ENCODE data around the gene ADGRG6. TPM values are rescaled to one million over a fixed set of nuclear protein-coding genes. Genes with fewer than 3 reads are reported as not detected.
A peak's percentile ranks its signal among the peaks of the same experiment; 100 is the strongest.
"Not testable (repeated sequence)": the region's sequence is repeated elsewhere in the genome, so short reads cannot be mapped to it uniquely, and the experiment has no call there.

The ADGRG6 gene
- total RNA-seq, 1 donor from 2014 or later, result 2.9 TPM

GRCh38 chr6:142336183-142336582, 34.4 kb downstream of the ADGRG6 start:
- ATAC-seq (no peak), DNase-seq (ENCODE audit: missing footprints) (no peak)
- intact Hi-C loops (cut with DNase I), result no loop called here

DNA sequence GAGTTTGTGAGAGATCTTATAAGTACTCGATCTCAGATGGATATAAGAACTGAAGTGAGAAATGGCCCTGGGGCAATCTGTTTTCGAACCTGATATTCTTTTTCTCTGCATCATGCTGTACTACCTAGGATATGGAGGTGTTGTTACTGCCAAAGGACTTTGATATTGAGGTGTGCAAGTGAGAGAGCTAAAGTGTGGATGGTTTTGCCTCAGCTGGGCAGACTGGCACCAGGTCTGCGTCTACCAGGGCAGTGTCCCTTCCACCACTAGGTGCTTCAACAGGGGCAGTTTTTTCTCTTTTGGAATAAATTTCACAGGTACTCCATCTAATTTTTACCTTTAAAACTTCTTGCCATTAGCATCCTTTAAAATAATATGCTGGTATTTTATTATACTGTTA, 35.0 kb downstream of the ADGRG6 start:
- ATAC-seq (no peak), DNase-seq (ENCODE audit: missing footprints) (no peak)
- intact Hi-C loops (cut with DNase I), result no loop called here

DNA sequence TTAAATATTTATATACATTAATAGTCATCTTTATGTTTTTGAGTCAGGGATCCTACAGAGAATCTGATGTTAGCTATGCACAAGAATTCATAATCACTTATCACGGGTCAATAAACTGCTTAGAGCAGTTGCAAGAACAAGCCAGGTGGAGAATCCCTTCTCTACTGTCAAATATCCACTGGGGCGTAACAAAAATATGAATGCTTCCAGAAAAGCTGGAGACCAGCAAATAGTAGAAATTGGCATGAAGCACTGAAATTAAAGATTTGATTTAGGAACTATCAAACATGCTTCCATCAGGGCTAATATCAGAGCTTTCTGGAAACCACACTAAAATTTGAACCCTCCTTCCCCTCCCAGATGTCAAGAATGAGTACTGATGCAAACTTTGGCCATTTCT, 37.3 kb downstream of the ADGRG6 start:
- no peak for DNase-seq (ENCODE audit: missing footprints)
- no peak for ATAC-seq
- intact Hi-C loops (cut with DNase I), result no loop called here

DNA sequence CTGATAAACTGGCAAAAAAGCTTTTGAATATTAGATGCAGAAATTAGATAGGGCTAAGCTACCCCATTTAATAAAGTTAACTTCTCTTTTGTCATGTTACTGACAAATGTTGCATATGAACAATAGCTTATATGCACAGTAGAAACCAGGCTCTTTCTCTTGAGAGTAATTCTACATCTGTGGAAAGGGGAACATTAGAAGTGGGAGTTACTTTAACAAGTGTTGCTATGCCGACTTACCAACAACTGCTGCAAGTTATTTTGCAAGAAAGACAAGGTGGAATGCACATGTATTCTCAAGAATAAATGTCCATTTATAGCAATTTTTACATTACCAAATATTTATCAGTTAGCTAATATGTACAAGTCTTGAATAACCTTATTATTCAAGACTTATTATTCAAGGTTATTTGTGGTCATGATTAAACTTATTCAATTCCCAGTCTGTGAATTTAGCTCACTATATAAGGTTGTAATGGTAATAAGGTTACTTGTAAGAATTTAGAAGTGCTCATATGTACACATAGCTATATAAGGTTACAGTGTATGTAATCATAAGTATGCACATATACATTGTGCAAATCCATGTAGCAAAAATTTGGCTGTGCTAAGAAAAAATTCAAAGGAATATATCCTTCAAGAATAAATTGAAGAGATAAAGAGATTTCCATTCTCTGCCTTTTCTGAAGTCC, 38.3 kb downstream of the ADGRG6 start:
- intact Hi-C loops (cut with DNase I), result no loop called here
- DNase-seq (ENCODE audit: missing footprints), result no peak
- no peak for ATAC-seq

DNA sequence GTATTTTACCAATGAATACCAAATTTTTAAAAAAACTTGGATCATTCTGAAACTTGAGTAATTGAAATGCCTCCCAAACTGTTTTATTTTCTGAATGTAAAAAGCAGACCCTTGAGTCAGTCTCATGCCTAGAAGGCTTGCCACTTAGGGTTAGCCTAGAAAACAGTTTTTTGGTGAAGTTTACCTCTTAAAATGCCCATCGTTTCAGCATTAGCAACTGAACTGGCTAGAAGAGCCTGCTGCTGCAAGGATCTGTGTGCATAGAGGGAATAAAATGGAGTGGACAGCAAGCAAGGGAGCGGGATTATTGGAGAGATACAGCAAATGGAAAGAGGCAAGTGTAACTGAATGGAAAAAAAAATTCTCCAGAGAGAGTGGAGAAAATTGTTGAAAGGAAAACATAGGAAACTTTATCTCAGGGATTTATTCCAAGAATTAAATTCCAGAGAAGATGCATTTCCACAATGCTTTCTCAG, 40.1 kb downstream of the ADGRG6 start:
- intact Hi-C loops (cut with DNase I), result no loop called here
- ATAC-seq (no peak), DNase-seq (ENCODE audit: missing footprints) (no peak)

DNA sequence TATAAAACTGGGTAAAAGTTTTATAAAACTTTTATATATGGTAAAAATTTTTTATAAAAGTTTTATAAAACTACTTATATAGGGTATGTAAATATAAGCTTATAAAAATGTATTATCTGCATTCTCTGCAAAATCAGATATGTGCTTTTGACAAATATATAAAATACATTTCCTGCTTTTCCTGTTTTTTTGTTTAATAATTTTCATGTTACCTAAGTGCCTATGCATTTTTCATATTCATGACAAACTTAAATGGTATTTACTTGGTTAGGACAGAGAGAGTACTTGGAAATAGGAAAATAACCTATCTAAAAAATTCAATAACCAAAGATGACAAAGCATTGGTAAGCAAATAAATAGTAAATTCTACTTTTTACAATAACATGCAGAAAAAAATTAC, 41.2 kb downstream of the ADGRG6 start:
- no peak for ATAC-seq

GRCh38 chr6:142343938-142344337, 42.1 kb downstream of the ADGRG6 start:
- ATAC-seq, result no peak
- DNase-seq (ENCODE audit: missing footprints), result no peak
- intact Hi-C loops (cut with DNase I), result no loop called here

More for the DNA sequence above, 41.2 kb downstream of the ADGRG6 start:
- intact Hi-C loops (cut with DNase I), result no loop called here
- DNase-seq (ENCODE audit: missing footprints), result no peak

DNA sequence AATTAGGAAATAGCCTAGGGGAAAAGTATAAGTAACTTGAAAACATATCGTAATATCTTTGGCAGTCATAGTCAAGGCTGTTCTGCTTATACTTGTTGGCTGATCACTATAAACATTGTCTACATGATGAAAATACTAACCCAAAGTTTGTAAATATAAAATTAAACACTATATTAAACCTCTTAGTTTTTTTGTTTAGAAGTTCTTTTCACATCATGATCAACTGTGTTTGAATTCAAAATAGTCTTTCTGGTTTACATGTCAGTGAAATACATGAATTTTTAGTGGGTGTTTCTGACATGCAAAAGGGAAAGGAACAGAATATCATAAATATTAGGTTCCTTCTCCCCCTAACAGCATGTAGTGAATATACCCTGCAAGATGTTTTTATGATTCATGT, 43.5 kb downstream of the ADGRG6 start:
- intact Hi-C loops (cut with DNase I), result no loop called here
- no peak for ATAC-seq
- DNase-seq (ENCODE audit: missing footprints), result no peak

DNA sequence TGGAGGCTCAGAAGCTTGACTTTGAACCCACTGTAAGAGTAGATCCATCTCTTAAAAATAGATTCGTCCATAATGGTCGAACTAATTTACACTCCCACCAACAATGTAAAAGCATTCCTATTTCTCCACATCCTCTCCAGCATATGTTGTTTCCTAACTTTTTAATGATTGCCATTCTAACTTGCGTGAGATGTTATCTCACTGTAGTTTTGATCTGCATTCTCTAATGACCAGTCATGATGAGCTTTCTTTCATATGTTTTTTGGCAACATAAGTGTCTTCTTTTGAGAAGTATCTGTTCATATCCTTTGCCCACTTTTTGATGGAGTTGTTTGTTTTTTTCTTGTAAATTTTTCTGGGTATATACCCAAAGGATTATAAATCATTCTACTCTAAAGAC, 44.4 kb downstream of the ADGRG6 start:
- ATAC-seq; intact Hi-C loops (cut with DNase I); DNase-seq (ENCODE audit: missing footprints): not testable (repeated sequence)

GRCh38 chr6:142349215-142349823, 47.5 kb downstream of the ADGRG6 start:
- DNase-seq (ENCODE audit: missing footprints), result no peak
- intact Hi-C loops (cut with DNase I), result no loop called here
- no peak for ATAC-seq

DNA sequence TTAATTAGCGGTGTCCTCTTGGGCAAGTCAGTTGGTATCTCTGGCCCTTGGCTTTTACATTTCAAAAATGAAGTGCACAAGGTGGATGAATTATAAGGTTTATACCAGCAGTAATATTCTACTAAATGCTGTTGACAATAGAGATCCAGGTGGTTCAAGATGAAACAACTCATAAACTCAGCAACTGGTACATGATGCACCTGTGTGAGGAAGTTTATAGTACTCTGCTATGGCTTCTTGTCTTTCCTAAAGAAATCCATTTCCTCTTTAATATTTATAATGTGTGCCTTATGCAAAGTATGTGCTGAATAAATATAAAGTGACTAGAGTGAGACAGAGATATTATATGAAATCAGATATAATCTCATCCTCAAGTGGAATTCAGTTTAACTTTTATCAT, 48.5 kb downstream of the ADGRG6 start:
- intact Hi-C loops (cut with DNase I), result no loop called here
- DNase-seq (ENCODE audit: missing footprints), result no peak
- ATAC-seq, result no peak

DNA sequence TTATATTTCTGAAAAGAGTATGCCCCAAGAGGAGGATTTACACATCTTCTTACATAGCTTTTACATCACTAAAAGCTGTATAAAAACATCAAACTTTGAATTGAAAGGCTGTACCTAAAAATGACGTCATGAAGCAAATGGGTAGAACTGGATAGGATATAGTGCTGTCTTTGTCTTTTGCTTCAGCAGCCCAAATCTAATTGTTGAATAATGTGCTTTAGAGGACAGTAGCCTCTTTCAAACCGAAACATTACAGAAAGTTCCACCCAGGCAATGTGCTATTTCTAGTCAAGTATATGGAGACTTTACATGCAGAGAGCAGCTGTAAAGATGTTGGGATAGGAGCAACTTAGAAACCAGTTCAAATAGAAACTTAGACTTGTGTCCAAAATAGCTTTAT, 51.9 kb downstream of the ADGRG6 start:
- intact Hi-C loops (cut with DNase I), result no loop called here
- no peak for DNase-seq (ENCODE audit: missing footprints)
- ATAC-seq, result no peak

DNA sequence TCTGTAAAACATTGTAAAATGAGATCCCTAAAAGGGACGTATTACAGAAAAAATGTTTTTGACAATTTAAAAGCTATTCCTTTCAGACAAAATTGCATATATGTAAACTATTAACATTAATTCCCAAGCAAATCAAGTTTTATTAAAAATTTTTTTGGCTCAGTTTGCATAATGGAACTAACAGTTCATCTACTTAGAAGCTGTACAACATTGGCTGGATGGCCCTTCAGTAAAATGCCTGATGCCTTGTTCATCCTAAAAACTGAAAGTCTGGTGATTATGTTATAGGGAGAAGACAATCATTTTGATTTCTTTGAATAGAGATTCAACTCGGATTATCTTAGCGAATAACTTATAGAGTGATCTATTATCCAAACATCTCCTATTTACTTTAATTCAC, 52.8 kb downstream of the ADGRG6 start:
- intact Hi-C loops (cut with DNase I), result no loop called here
- DNase-seq (ENCODE audit: missing footprints) (no peak), ATAC-seq (no peak)

DNA sequence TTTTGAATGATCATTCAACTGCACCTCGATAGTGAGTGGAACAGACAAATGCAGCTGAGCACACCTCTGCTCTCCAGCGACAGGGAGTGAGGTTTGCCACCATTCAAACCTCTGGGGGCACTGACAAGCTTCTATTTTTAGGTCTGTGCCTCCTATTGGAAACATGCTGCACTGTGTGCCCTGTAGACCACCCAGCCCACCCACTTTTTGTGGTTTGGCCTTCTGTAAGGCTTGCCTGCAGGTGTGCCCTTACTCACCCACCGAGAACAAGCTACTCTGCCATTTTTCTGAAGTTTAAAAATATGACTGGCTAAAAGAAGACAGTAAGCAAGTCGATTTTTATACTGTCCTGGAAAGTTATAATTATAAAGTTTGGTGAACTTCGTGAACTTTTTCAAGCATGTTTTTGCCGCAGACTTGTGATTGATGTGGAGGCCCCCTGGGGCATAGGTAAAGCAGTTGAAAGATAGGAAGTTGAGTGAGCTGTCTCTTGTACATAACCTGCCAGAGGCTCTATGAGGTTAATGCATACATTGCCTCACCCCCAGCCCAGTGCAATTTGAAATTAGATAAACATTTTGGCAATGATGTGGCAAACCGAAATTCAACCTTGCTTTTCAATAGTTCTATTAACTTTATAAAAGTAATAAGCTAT, 53.8 kb downstream of the ADGRG6 start:
- intact Hi-C loops (cut with DNase I), result no loop called here
- DNase-seq (ENCODE audit: missing footprints), result no peak

DNA sequence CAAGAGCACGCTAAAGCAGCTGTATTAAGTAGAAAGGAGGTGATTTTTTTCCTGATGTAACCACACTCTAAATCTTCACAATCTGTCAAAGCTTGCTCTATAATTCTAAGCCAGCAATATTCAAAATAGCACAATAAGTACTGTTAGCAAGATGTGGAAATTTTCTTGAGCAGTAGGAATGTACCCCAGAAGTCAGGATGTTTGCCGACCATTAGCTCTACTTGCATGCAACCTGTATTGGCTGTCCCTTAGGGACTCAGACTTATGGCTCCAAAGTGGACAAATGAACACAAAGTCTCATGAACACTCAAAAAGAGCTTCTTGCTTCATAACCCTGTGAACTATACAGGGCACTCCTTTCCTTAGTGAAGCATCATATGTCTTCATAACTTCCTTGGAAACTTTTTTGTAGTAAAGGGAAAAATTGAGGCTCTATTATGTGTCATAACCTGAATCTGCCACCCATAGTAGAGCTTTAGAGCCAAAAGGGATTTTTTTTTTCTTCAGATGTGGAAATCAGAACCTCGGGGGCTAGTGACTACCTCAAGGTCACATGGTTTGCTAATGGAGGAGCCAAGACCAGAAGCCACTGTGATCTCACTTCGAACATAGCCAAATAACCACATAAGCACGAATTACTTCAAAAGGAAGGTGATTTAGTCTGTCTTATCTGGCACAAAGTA, 54.5 kb downstream of the ADGRG6 start:
- no peak for ATAC-seq
- intact Hi-C loops (cut with DNase I), result no loop called here
- DNase-seq (ENCODE audit: missing footprints), result no peak

More for the DNA sequence above, 53.8 kb downstream of the ADGRG6 start:
- no peak for ATAC-seq

GRCh38 chr6:142356884-142357225, 55.0 kb downstream of the ADGRG6 start:
- no peak for ATAC-seq
- no peak for DNase-seq (ENCODE audit: missing footprints)
- intact Hi-C loops (cut with DNase I), result no loop called here

GRCh38 chr6:142357879-142358278, 56.1 kb downstream of the ADGRG6 start:
- ATAC-seq, result no peak
- DNase-seq (ENCODE audit: missing footprints), result no peak
- intact Hi-C loops (cut with DNase I), result no loop called here

DNA sequence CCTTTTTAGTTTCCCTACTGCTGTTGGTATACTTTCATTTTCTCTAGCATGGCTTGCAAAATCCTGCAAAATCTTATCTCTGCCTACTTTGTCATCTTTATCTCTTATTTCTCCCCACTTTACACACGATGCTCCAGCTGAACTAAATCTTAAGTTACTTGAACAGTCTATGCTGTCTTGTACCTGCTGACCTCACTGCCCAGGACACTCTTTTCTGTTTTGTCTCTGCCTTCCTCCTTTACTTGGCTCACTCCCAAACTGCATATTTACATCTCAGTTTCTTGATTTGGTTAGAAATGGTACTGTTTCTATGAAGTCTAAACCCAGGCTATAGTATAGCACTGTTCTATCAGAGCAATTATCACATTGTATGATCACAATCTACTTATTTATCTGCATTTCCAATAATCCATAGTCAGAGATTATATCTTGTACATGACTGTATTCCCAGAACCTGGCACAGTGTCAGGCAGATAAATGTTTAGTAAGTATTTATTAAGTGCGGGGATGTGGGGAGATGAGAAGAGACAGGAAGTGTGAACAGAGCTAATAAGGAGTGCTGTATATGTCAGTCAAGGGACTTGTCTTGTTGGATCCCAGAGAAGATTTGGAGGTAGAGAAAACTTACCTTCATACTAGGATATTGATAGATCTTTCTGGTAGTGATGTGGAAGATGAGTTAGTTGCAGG, 57.6 kb downstream of the ADGRG6 start:
- no peak for ATAC-seq
- intact Hi-C loops (cut with DNase I), result no loop called here
- no peak for DNase-seq (ENCODE audit: missing footprints)

GRCh38 chr6:142361345-142361744, 59.5 kb downstream of the ADGRG6 start:
- intact Hi-C loops (cut with DNase I), result no loop called here
- DNase-seq (ENCODE audit: missing footprints) (peak; percentile 5), ATAC-seq (no peak)
